ENCODE results near the gene LHPP.
"Not testable (repeated sequence)": the region's sequence is repeated elsewhere in the genome, so short reads cannot be mapped to it uniquely, and the experiment has no call there.

LHPP gene

DNA sequence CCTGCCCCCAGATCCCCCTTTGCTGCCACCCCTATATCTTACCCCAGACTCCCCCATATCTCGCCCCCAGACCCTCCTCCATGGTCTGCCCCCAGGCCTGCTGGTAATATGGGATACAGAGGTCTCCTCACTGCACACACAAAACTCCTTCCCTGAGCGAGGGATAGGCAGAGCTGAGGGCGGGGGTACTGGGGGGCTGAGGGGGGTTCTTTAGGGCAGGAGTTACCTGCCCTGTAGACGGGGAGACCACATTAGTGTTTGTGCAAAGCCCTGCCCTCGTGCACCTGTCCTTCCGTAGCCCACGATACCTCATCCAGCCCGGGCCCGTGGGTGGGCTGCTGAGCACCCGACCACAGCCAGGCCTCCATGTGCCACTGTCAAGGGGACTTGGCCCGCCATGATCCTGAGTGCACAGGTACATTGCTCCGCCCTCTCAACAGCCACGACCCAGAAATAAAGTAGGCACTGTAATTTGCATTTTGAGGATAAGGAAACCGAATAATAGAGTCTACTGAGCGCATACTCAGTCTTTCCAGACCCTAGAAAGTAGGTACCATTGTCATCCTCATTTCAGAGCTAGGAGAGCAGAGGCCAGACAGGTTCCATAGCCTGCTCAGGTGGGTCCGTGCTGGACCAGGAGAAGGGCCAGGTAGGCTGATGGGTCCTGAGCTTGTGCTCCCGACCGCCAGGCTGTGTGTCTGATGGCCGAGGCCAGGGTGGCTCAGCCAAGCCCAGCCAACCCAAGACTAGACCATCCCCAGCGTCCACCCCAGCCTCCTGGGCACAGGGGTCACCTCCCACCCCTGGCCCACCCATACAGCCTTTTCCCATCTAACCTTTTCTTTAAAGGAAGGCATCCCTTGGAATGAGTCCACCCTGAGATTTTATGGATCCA lies 115.2 kb downstream of the LHPP start:
- DNase-seq: no peak

GRCh38 chr10:124577651-124578050 lies 116.0 kb downstream of the LHPP start:
- no peak for DNase-seq

DNA sequence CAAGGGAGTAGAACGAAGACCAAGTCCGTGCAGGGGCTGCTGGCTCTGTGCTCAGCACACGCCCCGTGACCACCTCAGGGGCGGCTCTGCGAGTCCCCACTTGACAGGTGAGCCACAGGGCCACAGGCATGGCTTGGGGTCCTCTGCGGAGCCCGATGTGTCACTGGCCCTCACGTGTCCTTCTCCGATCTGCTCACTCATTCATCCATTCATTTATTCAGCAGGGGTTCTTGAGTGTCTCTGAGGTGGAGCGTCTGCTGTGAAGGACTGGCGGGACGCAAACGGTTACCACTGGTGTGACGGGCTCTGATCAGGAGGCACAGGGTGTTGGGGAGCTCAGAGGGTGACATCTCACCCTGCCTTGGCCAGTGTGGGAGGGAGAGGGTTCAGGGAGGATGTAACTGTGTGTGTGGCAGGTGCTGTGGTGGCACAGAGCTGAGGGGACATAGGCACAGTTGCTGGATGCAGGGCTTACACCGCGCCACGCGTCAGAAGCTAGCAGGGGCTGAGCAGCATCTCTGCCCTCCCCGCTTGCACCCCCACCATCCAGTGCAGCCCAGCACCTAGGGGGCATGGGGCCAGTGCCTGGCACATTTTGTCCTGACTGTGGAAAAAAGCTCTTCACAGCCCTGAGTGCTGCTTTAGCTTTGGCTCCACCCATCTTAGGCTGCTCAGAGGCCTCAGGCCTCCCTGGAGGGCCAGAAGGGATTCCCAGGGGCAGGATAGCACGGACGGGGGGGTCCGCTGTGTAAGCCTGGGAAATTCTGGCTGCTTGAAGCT lies 116.8 kb downstream of the LHPP start:
- DNase-seq: no peak

GRCh38 chr10:124579011-124579399 lies 117.4 kb downstream of the LHPP start:
- DNase-seq: no peak

- no peak for DNase-seq
Measured at GRCh38 chr10:124586142-124586541, 124.5 kb downstream of the LHPP start.

DNA sequence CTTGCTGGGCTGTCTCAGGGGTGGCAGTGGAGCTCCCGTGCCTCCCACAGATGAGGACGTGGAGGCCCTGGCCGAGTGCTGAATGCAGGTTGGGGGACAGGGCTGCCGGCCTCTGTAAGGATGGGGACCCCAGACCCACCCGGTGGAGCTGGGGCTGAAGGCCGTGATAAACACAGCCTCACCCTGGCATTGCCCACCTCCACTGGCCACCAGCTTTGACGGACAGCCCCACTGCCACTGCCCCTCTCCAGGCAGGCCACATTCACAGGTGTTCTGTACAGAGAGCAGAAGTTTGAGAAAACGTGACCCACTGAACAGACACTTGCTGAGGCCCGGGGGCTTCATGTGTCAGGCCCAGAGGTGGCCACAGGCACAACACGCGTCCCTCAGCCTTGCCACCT lies 126.2 kb downstream of the LHPP start:
- no peak for DNase-seq

GRCh38 chr10:124588341-124588735 lies 126.7 kb downstream of the LHPP start:
- not testable (repeated sequence) for DNase-seq

DNA sequence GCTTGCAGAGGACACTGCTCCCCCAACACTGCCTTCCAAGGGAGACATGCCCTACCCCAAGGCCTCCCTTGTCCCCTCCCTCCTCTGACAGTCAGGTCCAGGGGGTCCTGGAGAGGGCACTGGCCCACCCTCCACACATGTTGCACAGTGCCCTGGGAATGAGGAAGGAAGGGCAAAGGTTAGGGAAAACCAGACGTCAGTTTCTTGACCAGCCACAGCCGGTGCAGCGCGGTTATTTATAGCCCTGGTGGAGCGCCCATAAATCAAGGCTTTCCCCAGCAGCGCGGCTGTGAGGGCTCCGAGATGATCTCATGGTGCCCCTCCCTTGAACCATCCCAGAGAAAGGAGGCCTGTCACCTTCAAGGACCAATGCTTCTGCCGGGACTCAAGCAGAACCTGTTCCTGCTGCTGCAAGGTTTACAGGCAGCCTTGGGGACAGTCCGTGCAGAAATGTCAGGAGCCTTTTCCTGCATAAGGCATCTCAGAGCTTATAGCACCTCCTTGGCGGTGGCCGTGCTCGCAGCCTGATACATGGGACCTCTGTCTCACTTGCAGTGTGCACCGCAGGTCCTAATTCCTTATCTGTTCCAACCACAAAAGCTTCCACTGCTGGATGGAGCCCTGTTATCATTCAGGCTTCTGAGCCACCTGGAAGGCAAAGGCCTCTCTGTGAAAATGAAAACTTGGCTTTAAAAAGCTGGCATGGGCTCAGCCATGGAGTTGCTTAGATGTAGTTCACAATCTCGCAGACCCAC lies 127.3 kb downstream of the LHPP start:
- DNase-seq: peak; percentile 18 to 53

GRCh38 chr10:124589491-124590041 lies 127.9 kb downstream of the LHPP start:
- DNase-seq: no peak

DNA sequence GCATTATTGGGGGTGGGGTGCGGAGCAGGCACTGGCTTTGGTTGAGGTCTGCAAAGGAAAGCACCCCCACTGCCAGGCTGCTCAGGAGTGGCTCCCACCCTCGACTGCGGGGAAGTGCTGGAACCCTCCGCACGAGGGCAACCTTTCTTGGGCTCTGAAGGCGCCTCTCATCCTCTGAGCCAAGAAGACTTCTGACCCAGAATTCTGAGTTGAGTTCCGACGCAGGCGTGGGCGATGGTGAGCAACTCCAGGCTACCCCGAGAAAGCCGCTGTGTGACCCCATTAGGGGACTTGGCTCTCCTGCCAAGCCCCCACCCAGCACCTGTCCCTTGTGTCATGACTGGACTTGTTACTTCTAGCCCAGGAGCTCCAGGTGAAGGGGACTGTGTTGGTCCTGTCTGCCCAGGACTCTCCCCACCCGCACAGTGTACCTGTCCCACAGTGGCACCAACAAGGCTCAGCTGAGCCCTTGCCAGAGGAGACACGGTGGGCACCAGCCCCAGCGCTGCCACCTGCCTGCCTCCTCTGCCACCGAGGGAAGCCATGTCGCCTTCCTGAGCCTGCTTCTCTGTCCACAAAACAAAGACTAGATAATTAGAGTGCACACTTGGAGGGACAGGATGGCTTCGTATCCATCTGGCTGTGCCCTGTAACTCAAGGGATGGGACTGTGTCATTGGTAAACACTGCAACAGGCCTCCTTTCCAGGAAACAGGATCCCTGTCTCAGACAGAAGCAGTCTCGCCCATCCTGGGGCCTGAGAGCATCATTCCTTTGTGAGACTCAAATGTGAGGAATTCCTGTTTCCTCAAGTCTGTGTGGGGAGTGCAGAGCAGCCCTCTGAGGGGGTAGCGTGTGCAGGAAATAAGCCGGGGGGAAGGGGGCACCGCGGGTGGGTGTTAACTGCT lies 128.8 kb downstream of the LHPP start:
- no peak for DNase-seq

DNA sequence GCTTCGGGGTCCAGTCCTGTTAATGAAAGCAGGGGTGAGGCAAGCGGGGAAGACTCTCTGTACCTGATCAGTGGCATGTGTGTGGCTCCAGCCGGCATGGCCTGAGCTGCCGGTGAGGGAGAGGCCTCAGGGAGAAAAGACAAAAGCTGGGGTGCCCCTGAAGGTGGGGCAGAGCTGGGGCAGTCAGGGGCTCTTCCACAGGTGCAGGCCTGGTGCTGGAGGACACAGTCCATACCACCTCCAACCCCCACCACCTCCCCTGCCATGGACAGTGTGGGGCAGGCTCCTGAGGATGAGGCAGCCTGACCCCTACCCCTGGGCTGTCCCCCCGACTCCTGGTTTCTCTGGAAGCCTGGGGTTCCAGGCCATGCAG lies 129.5 kb downstream of the LHPP start:
- no peak for DNase-seq

GRCh38 chr10:124592101-124592500 lies 130.5 kb downstream of the LHPP start:
- DNase-seq: no peak

- no peak for DNase-seq
Measured at GRCh38 chr10:124592736-124593430, 131.3 kb downstream of the LHPP start.

- no peak for DNase-seq
Measured at GRCh38 chr10:124593431-124593985, 131.9 kb downstream of the LHPP start.

- no peak for DNase-seq
Measured at GRCh38 chr10:124594240-124594639, 132.6 kb downstream of the LHPP start.

- no peak for DNase-seq
Measured at GRCh38 chr10:124595143-124595883, 133.7 kb downstream of the LHPP start.

DNA sequence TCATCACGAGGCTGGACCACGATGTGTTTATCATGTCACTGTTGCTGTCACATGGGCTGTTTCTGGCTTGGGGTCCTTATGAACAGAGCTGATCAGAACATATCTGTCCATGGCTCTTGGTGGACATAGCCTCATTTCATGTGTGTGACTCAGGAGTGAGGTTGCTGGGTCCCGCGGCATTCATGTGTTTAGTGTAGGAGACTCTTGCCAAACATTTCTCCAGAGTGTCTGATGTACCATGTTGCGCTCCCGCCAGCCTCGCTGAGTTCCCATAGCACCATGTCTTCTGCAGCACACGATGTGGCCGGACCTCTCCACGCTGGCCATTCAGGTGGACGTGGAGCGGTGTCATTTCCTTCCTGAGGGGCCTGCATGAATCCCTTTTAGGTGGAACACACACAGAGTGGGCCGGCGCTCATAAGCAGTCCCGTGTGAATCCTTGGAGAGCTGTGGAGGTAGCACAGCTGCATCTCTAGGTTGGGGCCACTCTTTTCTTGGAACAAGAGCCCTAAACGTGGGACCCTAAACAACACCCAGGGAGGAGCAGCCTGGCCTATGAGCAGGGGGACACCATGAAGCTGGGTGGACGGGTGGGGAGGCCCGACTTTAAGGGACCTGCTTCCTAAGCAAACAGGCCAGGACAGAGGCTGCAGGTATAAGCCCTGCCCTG lies 134.6 kb downstream of the LHPP start:
- DNase-seq: no peak

- DNase-seq: no peak
Measured at GRCh38 chr10:124596962-124597845, 135.6 kb downstream of the LHPP start.

GRCh38 chr10:124597846-124598165 lies 136.2 kb downstream of the LHPP start:
- no peak for DNase-seq

Data from cerebellar nuclear complex (tissue), 1 donor.